Measurements from ENCODE around the gene MSRB3. TPM values are rescaled to one million over a fixed set of nuclear protein-coding genes. Genes with fewer than 3 reads are reported as not detected.

The MSRB3 gene
- total and polyA plus RNA-seq, 2 of the 8 experiments (the other 6 are each of a cell fraction or from before 2014, with no cell fraction given), result 0.32 to 1.2 TPM

- no peaks in the 10 kb centered on the region for H3K36me3 ChIP-seq (ENCODE audit: control insufficient read depth in 2 of 4, insufficient read depth in 4 of 4, low read length in 3 of 4)
- no peak overlapping the region for H2BK5ac ChIP-seq (ENCODE audit: low read depth, low read length)
- H3K27ac ChIP-seq (ENCODE audit: low read depth, low read length), result no peak overlapping the region
- no peaks in the 10 kb centered on the region for H3K79me2 ChIP-seq (ENCODE audit: control insufficient read depth in 1 of 2, insufficient read depth in 2 of 2, low read length in 2 of 2)
- H4K91ac ChIP-seq (replicated peaks; ENCODE audit: insufficient read length, low read length), result no peak overlapping the region
- no peak overlapping the region for H3K18ac ChIP-seq (ENCODE audit: extremely low read depth, low read length)
- H2BK15ac ChIP-seq (ENCODE audit: low read length), result no peak overlapping the region
- H3K56ac ChIP-seq (replicated peaks; ENCODE audit: insufficient read length, low read depth, low read length), result no peak overlapping the region
- no peaks in the 10 kb centered on the region for H4K20me1 ChIP-seq (replicated peaks in 1 of 2; ENCODE audit: control insufficient read depth in 1 of 2, insufficient read depth in 2 of 2, low read length in 2 of 2)
- no peak for DNase-seq (ENCODE audit: low read depth in 1 of 2, low spot score in 2 of 2)
- H3K23me2 ChIP-seq (ENCODE audit: low read depth, low read length), result no peaks in the 10 kb centered on the region
- no peak overlapping the region for H3K23ac ChIP-seq (ENCODE audit: insufficient read length)
- H3K4me2 ChIP-seq (ENCODE audit: insufficient read depth in 1 of 2, low read depth in 2 of 2, low read length in 2 of 2), result no peak overlapping the region
- H4K5ac ChIP-seq (ENCODE audit: insufficient read length, low read depth, low read length), result no peak overlapping the region
- H2AFZ ChIP-seq (ENCODE audit: low read length), result no peak overlapping the region
- no peak overlapping the region for H3K4ac ChIP-seq (replicated peaks; ENCODE audit: insufficient read length, low read depth, low read length)
- H4K8ac ChIP-seq (ENCODE audit: extremely low read depth, insufficient read depth, low read length), result no peak overlapping the region
- WGBS, 2 experiments (ENCODE audit: extremely low coverage in 1 of 2, insufficient coverage in 1 of 2, insufficient read length in 1 of 2, insufficient replicate concordance in 2 of 2, low coverage in 1 of 2, low lambda C conversion rate in 2 of 2, missing lambda C conversion rate in 1 of 2), result 70% methylated on average over 2 of the region's 2 CpGs; no CpG with 5 or more reads in 1 of the 2 experiments
- H3K14ac ChIP-seq (ENCODE audit: insufficient read length), result no peak overlapping the region
- H3K4me3 ChIP-seq (ENCODE audit: extremely low read depth in 1 of 4, insufficient read depth in 2 of 4, low read depth in 3 of 4, low read length in 4 of 4), result no peak overlapping the region
- no peak overlapping the region for H3K9ac ChIP-seq (replicated peaks in 1 of 4; ENCODE audit: extremely low read depth in 1 of 4, low read depth in 3 of 4, low read length in 3 of 4)
- no peak overlapping the region for H2BK120ac ChIP-seq (replicated peaks; ENCODE audit: low read depth, low read length)
- H2AK5ac ChIP-seq (ENCODE audit: low read depth, low read length), result no peak overlapping the region
- ChIA-PET POLR2A (ENCODE audit: partially characterized antibody) (no interaction called here), CTCF (ENCODE audit: partially characterized antibody) (interaction anchor here (0.6 to 1.0 kb wide), 3 partner anchors 18 to 232 kb away, joined by 3 to 4 read pairs (median 3); no protein-coding TSS in a partner anchor)
- no peak for FAIRE-seq
- H3K79me1 ChIP-seq (ENCODE audit: low read depth, low read length), result no peaks in the 10 kb centered on the region
- H2BK12ac ChIP-seq (ENCODE audit: low read depth, low read length), result no peak overlapping the region
- no peaks in the 10 kb centered on the region for H3K4me1 ChIP-seq (replicated peaks in 1 of 4; ENCODE audit: control insufficient read depth in 3 of 4, insufficient read depth in 4 of 4, low read length in 3 of 4)
- H3K9me3 ChIP-seq (ENCODE audit: insufficient read depth in 2 of 2, low read depth in 1 of 2, low read length in 1 of 2), result no peaks in the 10 kb centered on the region
- no peak overlapping the region for H2BK20ac ChIP-seq (ENCODE audit: low read length)
- no peaks in the 10 kb centered on the region for H3K27me3 ChIP-seq (replicated peaks in 1 of 4; ENCODE audit: control insufficient read depth in 3 of 4, extremely low read depth in 1 of 4, insufficient read depth in 3 of 4, low read length in 3 of 4)
- no peak for TF ChIP-seq TAF7 (optimal IDR thresholded peaks at IDR 0.05; ENCODE audit: borderline replicate concordance, low read depth, low read length)
- TF ChIP-seq RAD21 (IDR thresholded peaks at IDR 0.05 in 1 of 2, conservative IDR thresholded peaks at IDR 0.05 in 1 of 2; ENCODE audit: low read depth in 2 of 2, low read length in 2 of 2), result no peak
- no peak for TF ChIP-seq HDAC2 (IDR thresholded peaks at IDR 0.05; ENCODE audit: borderline replicate concordance in 1 of 2, low read depth in 2 of 2, low read length in 2 of 2)
These were observed 45.6 kb downstream of the MSRB3 start for GRCh38 chr12:65324056-65324455.
